MCF 10A (cell line): Measurements from ENCODE around the gene MAK. TPM values are rescaled to one million over a fixed set of nuclear protein-coding genes. Genes with fewer than 3 reads are reported as not detected.

Experiments used
- BruUV-seq: library from RNA; stranded (reverse); fragments of 400-500 nt; replicated peaks from 2 replicates; lab custom pipeline; 2021; lab: Mats Ljungman, UMichigan
- CTCF ChIA-PET: fragments of 300-600 bp; sonication (Branson Sonifier 250); formaldehyde crosslinking; extraction: SDS; loops from one replicate; lab custom pipeline; 2021; ENCODE audit warnings: antibody characterized with exemption, inconsistent platforms; lab: Yijun Ruan, JAX
- POLR2A ChIA-PET: fragments of 300-600, 350-650 bp; sonication (Branson Sonifier 250); formaldehyde crosslinking; extraction: SDS; loops from one replicate; lab custom pipeline; 2020; ENCODE audit warnings: antibody characterized with exemption, inconsistent platforms; lab: Yijun Ruan, JAX
- DNase-seq: peaks from one replicate; pipeline ENCODE4 v3.0.0-alpha.2; 2018; ENCODE audit not compliant: unreplicated experiment
- H3K27ac Mint-ChIP-seq: one replicate; pipeline ENCODE4 v1.8.0; 2022; ENCODE audit warnings: mild to moderate bottlenecking, low read depth, mixed read lengths; ENCODE audit not compliant: unreplicated experiment
- H3K27me3 Mint-ChIP-seq: one replicate; pipeline ENCODE4 v1.8.0; 2022; ENCODE audit warnings: mixed read lengths; ENCODE audit not compliant: insufficient read depth, unreplicated experiment
- H3K36me3 Mint-ChIP-seq: one replicate; pipeline ENCODE4 v1.8.0; 2022; ENCODE audit warnings: mild to moderate bottlenecking, moderate library complexity, mixed read lengths; ENCODE audit not compliant: insufficient read depth, unreplicated experiment
- H3K4me1 Mint-ChIP-seq: one replicate; pipeline ENCODE4 v1.8.0; 2022; ENCODE audit warnings: mixed read lengths; ENCODE audit not compliant: insufficient read depth, unreplicated experiment
- H3K4me3 Mint-ChIP-seq: one replicate; pipeline ENCODE4 v1.8.0; 2022; ENCODE audit warnings: mild to moderate bottlenecking, moderate library complexity, mixed read lengths; ENCODE audit not compliant: unreplicated experiment
- H3K9me3 Mint-ChIP-seq: one replicate; pipeline ENCODE4 v1.8.0; 2022; ENCODE audit warnings: mixed read lengths; ENCODE audit not compliant: unreplicated experiment
- CTCF ChIP-seq: fragments of 200-600 bp; IDR thresholded peaks from one replicate; pipeline ENCODE4 v1.8.0; 2022; ENCODE audit warnings: antibody characterized with exemption, mild to moderate bottlenecking; ENCODE audit not compliant: unreplicated experiment
- intact Hi-C: fragments of 100-400 bp; cut with micrococcal nuclease; formaldehyde crosslinking; loops from 2 replicates; pipeline ENCODE4 v1.14.1; 2022
- total RNA-seq: library from RNA; stranded (reverse); gene quantifications from 2 replicates; pipeline ENCODE4 v1.2.3, GENCODE V29; 2022

MAK gene
- total RNA-seq, 1 experiment from 2014 or later, result not detected

GRCh38 chr6:10880366-10880765, 42.0 kb upstream of the MAK start:
- intact Hi-C loops, result no loop called here
- no peak overlapping the region for H3K27ac Mint-ChIP-seq
- H3K9me3 Mint-ChIP-seq, result no peaks in the 10 kb centered on the region
- H3K27me3 Mint-ChIP-seq, result no peaks in the 10 kb centered on the region
- no peak for DNase-seq
- H3K4me1 Mint-ChIP-seq, result no peaks in the 10 kb centered on the region
- TF ChIP-seq CTCF, result no peak
- ChIA-PET POLR2A (no interaction called here), CTCF (no interaction called here)
- H3K4me3 Mint-ChIP-seq, result no peak overlapping the region
- BruUV-seq, result no TSS peak
- no peaks in the 10 kb centered on the region for H3K36me3 Mint-ChIP-seq

GRCh38 chr6:10877871-10878270, 39.5 kb upstream of the MAK start:
- Mint-ChIP-seq H3K27me3 (no peaks in the 10 kb centered on the region), H3K27ac (no peak overlapping the region), H3K9me3 (no peaks in the 10 kb centered on the region), H3K4me3 (no peak overlapping the region), H3K4me1 (no peaks in the 10 kb centered on the region), H3K36me3 (no peaks in the 10 kb centered on the region)
- DNase-seq, result no peak
- intact Hi-C loops, result no loop called here
- no TSS peak for BruUV-seq
- no peak for TF ChIP-seq CTCF
- ChIA-PET CTCF (no interaction called here), POLR2A (no interaction called here)

GRCh38 chr6:10877012-10877411, 38.7 kb upstream of the MAK start:
- POLR2A ChIA-PET, result no interaction called here
- Mint-ChIP-seq H3K4me1 (no peaks in the 10 kb centered on the region), H3K9me3 (no peaks in the 10 kb centered on the region), H3K27ac (no peak overlapping the region), H3K36me3 (no peaks in the 10 kb centered on the region), H3K27me3 (no peaks in the 10 kb centered on the region), H3K4me3 (no peak overlapping the region)
- CTCF ChIA-PET, result no interaction called here
- intact Hi-C loops, result no loop called here
- no peak for DNase-seq
- TF ChIP-seq CTCF, result no peak
- BruUV-seq, result no TSS peak

GRCh38 chr6:10875026-10875425, 36.7 kb upstream of the MAK start:
- Mint-ChIP-seq H3K4me1 (no peaks in the 10 kb centered on the region), H3K27ac (no peak overlapping the region), H3K27me3 (no peaks in the 10 kb centered on the region), H3K9me3 (no peaks in the 10 kb centered on the region), H3K36me3 (no peaks in the 10 kb centered on the region), H3K4me3 (no peak overlapping the region)
- CTCF ChIA-PET, result no interaction called here
- POLR2A ChIA-PET, result interaction anchor here (1.1 kb wide), 1 partner anchor 9 kb away, joined by 3 read pairs; no protein-coding TSS in a partner anchor
- DNase-seq, result no peak
- BruUV-seq, result no TSS peak
- TF ChIP-seq CTCF, result no peak
- intact Hi-C loops, result no loop called here
